Measurements from ENCODE around the gene KIF23.

The KIF23 gene

DNA sequence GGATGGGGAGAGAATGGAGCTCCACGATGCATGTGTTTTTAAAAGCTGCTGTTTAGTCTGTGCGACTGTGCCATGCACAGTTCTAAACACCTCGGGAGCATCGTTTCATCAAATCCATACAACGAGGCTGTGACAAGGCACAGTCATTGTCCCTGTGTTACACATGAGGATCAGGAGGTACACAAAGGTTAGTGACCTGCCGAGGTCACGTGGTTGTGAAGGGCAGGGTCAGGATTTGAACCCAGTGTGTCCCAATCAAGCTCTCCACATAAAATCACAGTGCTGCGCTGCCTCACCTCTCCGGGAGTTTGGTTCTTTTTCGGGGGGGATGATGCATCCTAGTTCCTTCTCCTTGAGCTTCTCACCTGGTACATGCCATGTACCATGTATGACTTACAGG lies 18.7 kb upstream of the KIF23 start:
- no peak for DNase-seq

- no peak for DNase-seq
Measured at GRCh38 chr15:69395991-69396390, 18.2 kb upstream of the KIF23 start.

- no peak for DNase-seq
Measured at GRCh38 chr15:69398491-69398891, 15.7 kb upstream of the KIF23 start.

- DNase-seq = no peak
Measured at GRCh38 chr15:69400850-69401249, 13.3 kb upstream of the KIF23 start.

GRCh38 chr15:69402816-69403215 lies 11.3 kb upstream of the KIF23 start:
- no peak for DNase-seq

- DNase-seq = no peak
Measured at GRCh38 chr15:69403594-69403993, 10.6 kb upstream of the KIF23 start.

- no peak for DNase-seq
Measured at GRCh38 chr15:69405110-69405509, 9.0 kb upstream of the KIF23 start.

- DNase-seq = no peak
Measured at GRCh38 chr15:69407719-69408400, 6.3 kb upstream of the KIF23 start.

- DNase-seq = no peak
Measured at GRCh38 chr15:69408841-69409240, 5.3 kb upstream of the KIF23 start.

- no peak for DNase-seq
Measured at GRCh38 chr15:69410248-69410874, 3.8 kb upstream of the KIF23 start.

GRCh38 chr15:69412274-69412673 lies 1.9 kb upstream of the KIF23 start:
- no peak for DNase-seq

GRCh38 chr15:69412701-69413100 lies 1.4 kb upstream of the KIF23 start:
- no peak for DNase-seq

DNA sequence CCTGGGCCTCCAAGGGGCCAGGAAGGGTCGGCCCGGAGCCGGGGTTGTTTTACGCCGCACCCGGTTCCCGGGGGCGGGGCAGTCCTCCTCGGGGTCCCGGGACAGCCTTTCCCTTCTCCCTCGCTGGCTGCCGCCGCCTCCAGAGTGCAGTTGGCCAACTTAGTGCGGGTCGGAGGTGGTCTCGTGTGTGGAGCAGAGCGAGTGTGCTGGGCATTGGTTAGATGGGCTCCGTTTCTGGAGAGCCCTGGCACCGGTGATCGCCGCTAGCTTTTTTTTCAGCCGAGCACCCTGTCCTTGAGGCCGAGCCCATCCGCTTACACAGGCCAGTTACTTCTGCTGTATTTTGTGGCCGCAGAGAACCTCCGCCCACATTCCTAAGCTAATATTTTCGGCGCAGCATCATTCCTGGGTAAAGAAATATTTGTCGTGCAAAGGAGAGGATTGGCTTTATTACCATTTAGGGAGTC lies 585 bp downstream of the KIF23 start:
- no peak for DNase-seq

- DNase-seq = no peak
Measured at GRCh38 chr15:69415381-69415780, 1.2 kb downstream of the KIF23 start.

- DNase-seq = no peak
Measured at GRCh38 chr15:69417581-69417980, 3.4 kb downstream of the KIF23 start.

DNA sequence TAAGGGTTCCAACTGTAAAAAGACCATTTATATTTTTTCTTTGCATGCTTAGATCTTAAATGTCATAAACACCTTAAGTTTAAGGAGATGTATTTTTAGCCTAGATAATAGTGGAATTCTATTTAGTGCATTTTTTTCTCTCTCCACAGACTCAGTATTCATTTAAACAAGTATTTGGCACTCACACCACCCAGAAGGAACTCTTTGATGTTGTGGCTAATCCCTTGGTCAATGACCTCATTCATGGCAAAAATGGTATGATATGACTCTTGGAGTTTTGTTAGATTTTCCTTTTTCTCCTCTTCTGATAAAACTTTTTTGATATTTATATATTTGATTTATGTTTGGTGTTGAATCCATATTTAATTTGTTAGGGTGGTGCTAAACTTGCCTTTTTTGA lies 7.3 kb downstream of the KIF23 start:
- no peak for DNase-seq

GRCh38 chr15:69422336-69422895 lies 8.3 kb downstream of the KIF23 start:
- no peak for DNase-seq

DNA sequence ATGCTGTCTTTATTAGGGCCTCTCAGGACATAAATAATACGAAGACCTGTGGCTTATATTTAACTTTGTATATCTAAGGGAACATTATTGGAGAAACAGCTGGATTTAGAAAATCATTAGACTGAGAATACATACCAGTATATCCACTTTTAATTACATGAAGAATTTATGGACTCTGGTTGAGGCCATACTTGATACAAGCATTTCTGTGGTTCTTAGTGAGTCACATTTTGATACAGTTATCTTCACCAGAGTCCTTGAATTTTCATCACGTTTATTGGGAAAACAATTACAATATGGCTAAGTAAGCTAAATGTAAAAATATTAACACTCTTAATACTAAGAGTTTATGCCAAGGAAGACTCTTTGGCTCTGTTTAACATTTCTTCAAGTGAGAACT lies 9.9 kb downstream of the KIF23 start:
- no peak for DNase-seq

- DNase-seq = no peak
Measured at GRCh38 chr15:69424748-69425413, 10.7 kb downstream of the KIF23 start.

DNA sequence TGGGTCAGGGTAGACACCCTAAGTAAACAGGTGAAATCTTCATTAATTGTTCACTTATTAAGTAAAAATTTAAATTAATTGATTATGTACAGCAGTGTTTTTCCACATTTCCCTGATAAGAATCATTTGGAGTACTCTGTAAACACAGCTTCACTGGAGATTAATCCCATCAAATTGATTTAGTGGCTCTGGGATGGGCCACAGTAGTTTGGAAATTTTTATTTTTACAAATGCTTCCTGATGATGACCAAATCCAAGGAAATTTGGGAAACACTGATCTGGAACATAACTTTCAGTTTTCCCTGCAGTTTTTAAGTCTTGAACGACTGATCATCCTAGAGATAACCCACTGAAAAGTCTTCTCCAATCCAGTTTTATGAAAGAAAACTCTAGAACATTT lies 19.7 kb downstream of the KIF23 start:
- DNase-seq = no peak

- no peak for DNase-seq
Measured at GRCh38 chr15:69434238-69434637, 20.1 kb downstream of the KIF23 start.

- DNase-seq = no peak
Measured at GRCh38 chr15:69434679-69435078, 20.5 kb downstream of the KIF23 start.

DNA sequence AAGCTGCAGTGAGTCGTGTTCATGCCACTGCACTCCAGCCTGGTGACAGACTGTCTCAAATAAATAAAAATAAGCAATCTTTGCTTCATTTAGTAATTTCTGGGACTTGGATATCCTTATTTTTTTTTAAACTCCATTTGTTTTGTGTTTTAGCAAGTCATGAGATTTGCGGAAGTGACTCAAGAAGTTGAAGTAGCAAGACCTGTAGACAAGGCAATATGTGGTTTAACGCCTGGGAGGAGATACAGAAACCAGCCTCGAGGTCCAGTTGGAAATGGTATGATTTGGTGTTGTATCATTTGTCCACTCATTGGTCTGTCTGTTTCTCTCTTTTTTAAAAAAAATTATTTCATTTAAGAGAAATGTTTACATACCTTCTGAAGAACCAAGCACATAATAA lies 21.8 kb downstream of the KIF23 start:
- no peak for DNase-seq

- no peak for DNase-seq
Measured at GRCh38 chr15:69436951-69437350, 22.8 kb downstream of the KIF23 start.

Data from NCI-H187 treated with DMSO at 0.1 percent for 48 hours (cell line).